GM12891 (cell line): ENCODE results near the gene SERPINB6.
"Not testable (repeated sequence)": the region's sequence is repeated elsewhere in the genome, so short reads cannot be mapped to it uniquely, and the experiment has no call there.

Source experiments
- DNase-seq: peaks from one replicate; pipeline ENCODE4 v3.0.0; 2011; ENCODE audit warnings: low spot score; ENCODE audit not compliant: insufficient read length
- FAIRE-seq: peaks from 2 replicates; lab custom pipeline; 2011; peaks lifted over from hg19 to GRCh38; lab: Jason Lieb, UNC
- PAX5 ChIP-seq: IDR thresholded peaks from 2 replicates; pipeline ENCODE4 v1.6.1; 2011; ENCODE audit warnings: low read length, moderate library complexity, mild to moderate bottlenecking; ENCODE audit not compliant: insufficient read depth, severe bottlenecking
- POLR2A ChIP-seq: IDR thresholded peaks from 2 replicates; pipeline ENCODE4 v1.6.1; 2011; ENCODE audit warnings: low read depth, low read length, control low read depth
- POLR2AphosphoS5 ChIP-seq: IDR thresholded peaks from 2 replicates; pipeline ENCODE4 v1.6.1; 2011; ENCODE audit warnings: low read depth, low read length, control low read depth
- POU2F2 ChIP-seq: IDR thresholded peaks from 2 replicates; pipeline ENCODE4 v1.6.1; 2011; ENCODE audit warnings: low read depth, mild to moderate bottlenecking, control low read depth, low read length, moderate library complexity
- SPI1 ChIP-seq: IDR thresholded peaks from 2 replicates; pipeline ENCODE4 v1.6.1; 2011; ENCODE audit warnings: low read depth, low read length, control low read depth
- TAF1 ChIP-seq: IDR thresholded peaks from 2 replicates; pipeline ENCODE4 v1.6.1; 2011; ENCODE audit warnings: low read depth, low read length, control low read depth

The SERPINB6 gene

GRCh38 chr6:2949121-2949520 is 22.2 kb downstream of the SERPINB6 start:
- DNase-seq (no peak), FAIRE-seq (no peak)
- TF ChIP-seq PAX5 (no peak), POLR2A (no peak), POLR2AphosphoS5 (no peak), POU2F2 (no peak), TAF1 (no peak), SPI1 (no peak)

- FAIRE-seq (no peak), DNase-seq (no peak)
- no peak for TF ChIP-seq PAX5
- no peak for TF ChIP-seq TAF1
- TF ChIP-seq POLR2A = no peak
- no peak for TF ChIP-seq POU2F2
- TF ChIP-seq POLR2AphosphoS5 = no peak
- no peak for TF ChIP-seq SPI1
Measured at GRCh38 chr6:2948228-2949025, 22.9 kb downstream of the SERPINB6 start.

GRCh38 chr6:2947445-2947844 is 23.9 kb downstream of the SERPINB6 start:
- TF ChIP-seq PAX5 (no peak), POLR2A (no peak), TAF1 (no peak), POLR2AphosphoS5 (no peak), SPI1 (no peak), POU2F2 (no peak)
- DNase-seq (no peak), FAIRE-seq (no peak)

GRCh38 chr6:2945153-2945452 is 26.3 kb downstream of the SERPINB6 start:
- DNase-seq = no peak
- TF ChIP-seq POLR2A (no peak), SPI1 (no peak), PAX5 (no peak)
- no peak for FAIRE-seq

- FAIRE-seq = no peak
- TF ChIP-seq POLR2A (no peak), PAX5 (no peak), TAF1 (no peak), POLR2AphosphoS5 (no peak), SPI1 (no peak), POU2F2 (no peak)
- no peak for DNase-seq
Measured at GRCh38 chr6:2944405-2945152, 26.8 kb downstream of the SERPINB6 start.

GRCh38 chr6:2943564-2943955 is 27.8 kb downstream of the SERPINB6 start:
- FAIRE-seq (no peak), DNase-seq (no peak)
- no peak for TF ChIP-seq SPI1
- TF ChIP-seq POLR2A = no peak
- TF ChIP-seq PAX5 = no peak
- no peak for TF ChIP-seq TAF1
- no peak for TF ChIP-seq POU2F2
- no peak for TF ChIP-seq POLR2AphosphoS5

GRCh38 chr6:2942914-2943563 is 28.3 kb downstream of the SERPINB6 start:
- TF ChIP-seq POU2F2 (no peak), PAX5 (no peak), POLR2AphosphoS5 (no peak), SPI1 (no peak), TAF1 (no peak)
- DNase-seq (no peak), FAIRE-seq (no peak)

GRCh38 chr6:2942116-2942515 is 29.3 kb downstream of the SERPINB6 start:
- FAIRE-seq, DNase-seq: not testable (repeated sequence)

- TF ChIP-seq POU2F2 (no peak), POLR2A (no peak), SPI1 (no peak), POLR2AphosphoS5 (no peak), TAF1 (no peak), PAX5 (no peak)
- DNase-seq = no peak
- FAIRE-seq = no peak
Measured at GRCh38 chr6:2940851-2941250, 30.5 kb downstream of the SERPINB6 start.
